Measurements from ENCODE around the gene LBH. TPM values are rescaled to one million over a fixed set of nuclear protein-coding genes. Genes with fewer than 3 reads are reported as not detected.

The LBH gene
- polyA plus RNA-seq, 6 donors from 2014 or later, result 191 to 297 (median 221) TPM

- H3K4me1 Mint-ChIP-seq, result peaks cover 54 to 62% (median 60%) of the 10 kb centered on the region in 3 donors
- peak overlapping the region; percentile 93 to 97 (median 97) for H3K27ac Mint-ChIP-seq
- DNase-seq, result peak; percentile 57
- H3K4me3 Mint-ChIP-seq, result peak overlapping the region; percentile 95 to 99 (median 97)
- no peaks in the 10 kb centered on the region for H3K9me3 Mint-ChIP-seq
- peak; percentile 14 to 20 for ATAC-seq (ENCODE audit: low read depth in 2 of 2)
- H3K27me3 Mint-ChIP-seq, result no peaks in the 10 kb centered on the region
- peaks cover 14% of the 10 kb centered on the region in 2 donors for H3K36me3 Mint-ChIP-seq
Measured at GRCh38 chr2:30232801-30233130, 1.4 kb downstream of the LBH start.

GRCh38 chr2:30233271-30234009 is 2.1 kb downstream of the LBH start:
- Mint-ChIP-seq H3K36me3 (peaks cover 14 to 20% of the 10 kb centered on the region in 2 donors), H3K9me3 (no peaks in the 10 kb centered on the region), H3K27me3 (no peaks in the 10 kb centered on the region), H3K27ac (peak overlapping the region; percentile 92 to 97 (median 97)), H3K4me3 (peak overlapping the region; percentile 95 to 99 (median 97)), H3K4me1 (peaks cover 61 to 69% (median 67%) of the 10 kb centered on the region in 3 donors)
- no peak for DNase-seq
- ATAC-seq (ENCODE audit: low read depth in 2 of 2), result no peak

GRCh38 chr2:30234180-30234971 is 3.0 kb downstream of the LBH start:
- no peak for DNase-seq

GRCh38 chr2:30235008-30235655 is 3.8 kb downstream of the LBH start:
- DNase-seq, result no peak
- Mint-ChIP-seq H3K27me3 (no peaks in the 10 kb centered on the region), H3K4me3 (peak overlapping the region; percentile 95 to 99 (median 97)), H3K27ac (peak overlapping the region in 5 of 6 donors; percentile 66 to 97 (median 87)), H3K36me3 (peaks cover 26 to 37% of the 10 kb centered on the region in 2 donors), H3K9me3 (peaks cover 0 to 5% (median 0%) of the 10 kb centered on the region in 7 donors), H3K4me1 (peaks cover 71 to 79% (median 78%) of the 10 kb centered on the region in 3 donors)
- no peak for ATAC-seq (ENCODE audit: low read depth in 2 of 2)

More at GRCh38 chr2:30234180-30234971, 3.0 kb downstream of the LBH start:
- peaks cover 68 to 78% (median 76%) of the 10 kb centered on the region in 3 donors for H3K4me1 Mint-ChIP-seq
- no peak for ATAC-seq (ENCODE audit: low read depth in 2 of 2)
- no peaks in the 10 kb centered on the region for H3K27me3 Mint-ChIP-seq
- peaks cover 18 to 30% of the 10 kb centered on the region in 2 donors for H3K36me3 Mint-ChIP-seq
- peak overlapping the region; percentile 95 to 99 (median 97) for H3K4me3 Mint-ChIP-seq
- H3K9me3 Mint-ChIP-seq, result peaks cover 0 to 4% (median 0%) of the 10 kb centered on the region in 7 donors
- H3K27ac Mint-ChIP-seq, result peak overlapping the region; percentile 86 to 97 (median 93)

- peaks cover 29 to 40% of the 10 kb centered on the region in 2 donors for H3K36me3 Mint-ChIP-seq
- peaks cover 0 to 5% (median 0%) of the 10 kb centered on the region in 7 donors for H3K9me3 Mint-ChIP-seq
- no peak for DNase-seq
- H3K27me3 Mint-ChIP-seq, result no peaks in the 10 kb centered on the region
- ATAC-seq (ENCODE audit: low read depth in 2 of 2), result no peak
- H3K4me1 Mint-ChIP-seq, result peaks cover 69 to 82% (median 78%) of the 10 kb centered on the region in 3 donors
- H3K4me3 Mint-ChIP-seq, result peak overlapping the region; percentile 58 to 99 (median 96)
- H3K27ac Mint-ChIP-seq, result peak overlapping the region in 5 of 6 donors; percentile 72 to 97 (median 84)
Measured at GRCh38 chr2:30235859-30236535, 4.7 kb downstream of the LBH start.

- ATAC-seq (ENCODE audit: low read depth in 2 of 2) (no peak), DNase-seq (no peak)
- Mint-ChIP-seq H3K4me1 (peaks cover 69 to 87% (median 83%) of the 10 kb centered on the region in 3 donors), H3K4me3 (peak overlapping the region in 7 of 8 donors; percentile 58 to 99 (median 96)), H3K27me3 (no peaks in the 10 kb centered on the region), H3K27ac (peak overlapping the region in 5 of 6 donors; percentile 72 to 97 (median 90)), H3K36me3 (peaks cover 29 to 40% of the 10 kb centered on the region in 2 donors), H3K9me3 (peaks cover 0 to 5% (median 0%) of the 10 kb centered on the region in 7 donors)
Measured at GRCh38 chr2:30236591-30237238, 5.4 kb downstream of the LBH start.

- peaks cover 69 to 91% (median 84%) of the 10 kb centered on the region in 3 donors for H3K4me1 Mint-ChIP-seq
- H3K9me3 Mint-ChIP-seq, result peaks cover 0 to 5% (median 0%) of the 10 kb centered on the region in 7 donors
- H3K4me3 Mint-ChIP-seq, result peak overlapping the region in 7 of 8 donors; percentile 9 to 98 (median 61)
- DNase-seq (no peak), ATAC-seq (ENCODE audit: low read depth in 2 of 2) (no peak)
- H3K27ac Mint-ChIP-seq, result peak overlapping the region; percentile 72 to 90 (median 85)
- H3K27me3 Mint-ChIP-seq, result no peaks in the 10 kb centered on the region
- peaks cover 29 to 40% of the 10 kb centered on the region in 2 donors for H3K36me3 Mint-ChIP-seq
Measured at GRCh38 chr2:30237239-30237965, 6.1 kb downstream of the LBH start.

- Mint-ChIP-seq H3K36me3 (peaks cover 36 to 40% of the 10 kb centered on the region in 2 donors), H3K9me3 (peaks cover 0 to 5% (median 0%) of the 10 kb centered on the region in 7 donors), H3K27ac (peak overlapping the region; percentile 35 to 90 (median 80)), H3K4me1 (peaks cover 70 to 95% (median 87%) of the 10 kb centered on the region in 3 donors), H3K4me3 (peak overlapping the region in 7 of 8 donors; percentile 45 to 98 (median 64)), H3K27me3 (no peaks in the 10 kb centered on the region)
- ATAC-seq (ENCODE audit: low read depth in 2 of 2), result no peak
- no peak for DNase-seq
Measured at GRCh38 chr2:30237966-30238800, 6.8 kb downstream of the LBH start.

GRCh38 chr2:30239308-30239985 is 8.1 kb downstream of the LBH start:
- DNase-seq, result peak; percentile 55
- Mint-ChIP-seq H3K4me3 (peak overlapping the region; percentile 42 to 98 (median 70)), H3K9me3 (peaks cover 0 to 5% (median 0%) of the 10 kb centered on the region in 7 donors), H3K27me3 (no peaks in the 10 kb centered on the region), H3K4me1 (peaks cover 67 to 91% (median 84%) of the 10 kb centered on the region in 3 donors), H3K36me3 (peaks cover 30 to 33% of the 10 kb centered on the region in 2 donors), H3K27ac (peak overlapping the region; percentile 49 to 93 (median 90))
- ATAC-seq (ENCODE audit: low read depth in 2 of 2), result peak; percentile 71 to 74

GRCh38 chr2:30239986-30240752 is 8.8 kb downstream of the LBH start:
- Mint-ChIP-seq H3K4me1 (peaks cover 62 to 90% (median 82%) of the 10 kb centered on the region in 3 donors), H3K9me3 (peaks cover 0 to 5% (median 0%) of the 10 kb centered on the region in 7 donors), H3K4me3 (peak overlapping the region in 7 of 8 donors; percentile 11 to 86 (median 42)), H3K36me3 (peaks cover 24 to 33% of the 10 kb centered on the region in 2 donors), H3K27ac (peak overlapping the region; percentile 36 to 92 (median 78)), H3K27me3 (no peaks in the 10 kb centered on the region)
- ATAC-seq (ENCODE audit: low read depth in 2 of 2) (no peak), DNase-seq (no peak)

Measured in naive B cell (primary cell).